GM12878 (cell line): ENCODE results near the gene VIL1. TPM values are rescaled to one million over a fixed set of nuclear protein-coding genes. Genes with fewer than 3 reads are reported as not detected.

Source experiments
- ATAC-seq: fragments of 200-7000 bp; cut with Tn5 transposase; 3 replicates; pipeline ENCODE4 v1.9.1; 2020; ENCODE audit warnings: mild to moderate bottlenecking, moderate library complexity
- BruUV-seq: library from RNA; stranded (reverse); fragments of 400-500 nt; replicated peaks from 2 replicates; lab custom pipeline; 2021; lab: Mats Ljungman, UMichigan
- CTCF ChIA-PET: fragments of 300-600 bp; sonication (Branson Sonifier 250); formaldehyde crosslinking; extraction: SDS; loops from one replicate; lab custom pipeline; 2021; ENCODE audit warnings: inconsistent platforms; lab: Yijun Ruan, JAX
- POLR2A ChIA-PET: fragments of 350-600 bp; formaldehyde crosslinking; extraction: SDS; loops from one replicate; lab custom pipeline; 2021; ENCODE audit warnings: inconsistent platforms; lab: Charles Lee
- RAD21 ChIA-PET: fragments of 300-600 bp; sonication (Branson Sonifier 250); formaldehyde crosslinking; loops from one replicate; lab custom pipeline; 2023; ENCODE audit warnings: antibody characterized with exemption; ENCODE audit not compliant: unreplicated experiment; lab: Charles Lee
- SMC1A ChIA-PET: fragments of 300-600 bp; sonication (Branson Sonifier 250); formaldehyde crosslinking; loops from one replicate; lab custom pipeline; 2023; ENCODE audit not compliant: unreplicated experiment, uncharacterized antibody; lab: Charles Lee
- DNase-seq: peaks from one replicate; pipeline ENCODE4 v3.0.0-alpha.2; 2011; ENCODE audit warnings: low read depth, low spot score
- FAIRE-seq: peaks from 3 replicates; lab custom pipeline; 2011; peaks lifted over from hg19 to GRCh38; lab: Jason Lieb, UNC
- H2AFZ ChIP-seq: 2 replicates; pipeline ENCODE4 v1.6.0; 2011; ENCODE audit warnings: low read depth, low read length, control low read depth; ENCODE audit not compliant: control insufficient read depth
- H3K27ac ChIP-seq: 2 replicates; pipeline ENCODE4 v1.5.1; 2011; ENCODE audit warnings: control low read depth; ENCODE audit not compliant: control insufficient read depth, insufficient read depth
- H3K27me3 ChIP-seq, 2 experiments: replicated peaks in 1 of 2; 2 replicates each; pipeline versions ENCODE4 v1.6.0 to v1.6.1; 2011; ENCODE audit warnings: low read length in 1 of 2; ENCODE audit not compliant: control insufficient read depth in 2 of 2, insufficient read depth in 2 of 2
- H3K36me3 ChIP-seq, 2 experiments: 2 replicates each; pipeline ENCODE4 v1.5.1; 2011; ENCODE audit warnings: low read length in 1 of 2; ENCODE audit not compliant: control insufficient read depth in 2 of 2, insufficient read depth in 2 of 2
- H3K4me1 ChIP-seq: 2 replicates; pipeline ENCODE4 v1.6.1; 2011; ENCODE audit warnings: mild to moderate bottlenecking, low read length, moderate library complexity, mixed read lengths; ENCODE audit not compliant: control insufficient read depth, insufficient read depth
- H3K4me2 ChIP-seq: 2 replicates; pipeline ENCODE4 v1.6.0; 2011; ENCODE audit warnings: control low read depth; ENCODE audit not compliant: control insufficient read depth, insufficient read depth
- H3K4me3 ChIP-seq: fragments of 200-600 bp; sonication (generic); 2 replicates; pipeline ENCODE4 v1.5.1; 2016
- H3K79me2 ChIP-seq: 2 replicates; pipeline ENCODE4 v1.6.0; 2011; ENCODE audit warnings: low read length; ENCODE audit not compliant: control insufficient read depth, insufficient read depth
- H3K9ac ChIP-seq: 2 replicates; pipeline ENCODE4 v1.8.0; 2011; ENCODE audit warnings: low read length, control low read depth, mixed read lengths; ENCODE audit not compliant: control insufficient read depth, insufficient read depth
- H3K9me3 ChIP-seq: replicated peaks from 3 replicates; pipeline ENCODE4 v1.5.1; 2011; ENCODE audit warnings: mild to moderate bottlenecking, low read length; ENCODE audit not compliant: control insufficient read depth, insufficient read depth
- H4K20me1 ChIP-seq: 2 replicates; pipeline ENCODE4 v1.6.0; 2011; ENCODE audit not compliant: control insufficient read depth, insufficient read depth
- BCLAF1 ChIP-seq: fragments of 450-650 bp; IDR thresholded peaks from 2 replicates; pipeline ENCODE4 v1.6.1; 2017; ENCODE audit warnings: antibody characterized with exemption, mild to moderate bottlenecking, moderate library complexity
- BHLHE40 ChIP-seq, 2 experiments: fragments of 450-650 bp in 1 of 2; IDR thresholded peaks; 2 replicates each; pipeline ENCODE4 v1.6.1; 2011 to 2017; ENCODE audit warnings: low read depth in 2 of 2, borderline replicate concordance in 1 of 2, improper control_type of control experiment in 1 of 2, low read length in 1 of 2, mild to moderate bottlenecking in 1 of 2
- ETV6 ChIP-seq, 2 experiments: fragments of 450-650 bp in 1 of 2; IDR thresholded peaks in 1 of 2; conservative IDR thresholded peaks in 1 of 2; 2 replicates each; pipeline ENCODE4 v1.6.1; 2014; ENCODE audit warnings: antibody characterized with exemption in 1 of 2, borderline replicate concordance in 1 of 2, low read depth in 1 of 2, mild to moderate bottlenecking in 1 of 2, moderate library complexity in 1 of 2
- GABPA ChIP-seq: IDR thresholded peaks from 2 replicates; pipeline ENCODE4 v1.6.1; 2014; ENCODE audit warnings: antibody characterized with exemption, low read depth, mild to moderate bottlenecking, inconsistent platforms
- HSF1 ChIP-seq: fragments of 150-350 bp; IDR thresholded peaks from 2 replicates; pipeline ENCODE4 v1.6.1; 2014; ENCODE audit warnings: mild to moderate bottlenecking, low read depth, low read length
- MLLT1 ChIP-seq: fragments of 450-650 bp; IDR thresholded peaks from 2 replicates; pipeline ENCODE4 v1.6.1; 2016; ENCODE audit warnings: mild to moderate bottlenecking
- SMARCA5 ChIP-seq: fragments of 450-650 bp; IDR thresholded peaks from 2 replicates; pipeline ENCODE4 v1.6.1; 2017; ENCODE audit warnings: mild to moderate bottlenecking
- ZBTB11 ChIP-seq: fragments of 450-650 bp; formaldehyde crosslinking; IDR thresholded peaks from 2 replicates; pipeline ENCODE4 v1.5.0; 2022; ENCODE audit warnings: mild to moderate bottlenecking, missing genetic modification characterization
- ZNF207 ChIP-seq: fragments of 450-650 bp; IDR thresholded peaks from 2 replicates; pipeline ENCODE4 v1.6.1; 2014; ENCODE audit warnings: antibody characterized with exemption, mild to moderate bottlenecking, borderline replicate concordance
- WGBS: methylation state at CpG from one replicate; pipeline ENCODE4 v1.1.6; 2016; ENCODE audit warnings: low lambda C conversion rate; ENCODE audit not compliant: insufficient replicate concordance, insufficient coverage; ENCODE audit errors: missing lambda C conversion rate; 5-methylcytosine and 5-hydroxymethylcytosine counted together
- in situ Hi-C: fragments of 300-500 bp; cut with MboI; formaldehyde crosslinking; loops from 9 replicates; pipeline ENCODE4 v1.14.3; 2018; ENCODE audit warnings: mixed read lengths
- intact Hi-C: fragments of 100-400 bp; cut with micrococcal nuclease; formaldehyde crosslinking; loops from one replicate; pipeline ENCODE4 v1.14.2; 2022; ENCODE audit not compliant: unreplicated experiment
- polyA plus RNA-seq, 11 experiments: library from polyadenylated mRNA; depleted of rRNA in 4 of 11; unstranded in 6 of 11; stranded (reverse) in 5 of 11; fragments of >200 nt; fragmentation: Nextera tagmentation in 4 of 11; fragmentation: Illumina TruSeq in 1 of 11; extraction: Ambion mirVana in 4 of 11; extraction: Trizol in 1 of 11; gene quantifications; 1 replicate in 1 of 11; 2 replicates in 10 of 11; pipeline versions ENCODE4 v1.2.1 to v1.2.3, GENCODE V29; 2011 to 2016; ENCODE audit warnings: inconsistent platforms in 2 of 11, missing spikeins in 2 of 11, low read depth in 1 of 11
- total RNA-seq, 4 experiments: library from RNA; depleted of rRNA in 3 of 4; stranded (reverse); fragments of >200 nt in 3 of 4; fragmentation: Illumina TruSeq in 1 of 4; extraction: Trizol in 1 of 4; gene quantifications; 2 replicates each; pipeline versions ENCODE4 v1.2.1 to v1.2.3, GENCODE V29; 2013 to 2021

The VIL1 gene
- total and polyA plus RNA-seq, 10 of the 15 experiments (the other 5 are each of a cell fraction or from before 2014, with no cell fraction given): 0.03 to 1.9 (median 0.33) TPM

GRCh38 chr2:218407717-218408116 lies 11.2 kb upstream of the VIL1 start (continued):
- TF ChIP-seq BCLAF1 (no peak), BHLHE40 (IDR thresholded peaks at IDR 0.05; ENCODE audit: borderline replicate concordance in 1 of 2, low read depth in 2 of 2, low read length in 1 of 2) (no peak), ZBTB11 (CRISPR knock-in tag) (no peak)

- FAIRE-seq (no peak), ATAC-seq (no peak), DNase-seq (no peak)
- 54% methylated on average over 5 of the region's 5 CpGs for WGBS
- no peak overlapping the region for H3K27ac ChIP-seq
- no peaks in the 10 kb centered on the region for H3K79me2 ChIP-seq
- H4K20me1 ChIP-seq: no peaks in the 10 kb centered on the region
- H3K9ac ChIP-seq: no peak overlapping the region
- ChIA-PET SMC1A (interaction anchor here (1.6 kb wide), 1 partner anchor 11 kb away, joined by 4 read pairs; no protein-coding TSS in a partner anchor), RAD21 (no interaction called here), CTCF (interaction anchor here (1.2 kb wide), 1 partner anchor 12 kb away, joined by 3 read pairs; no protein-coding TSS in a partner anchor), POLR2A (interaction anchor here (0.7 kb wide), 1 partner anchor 153 kb away, joined by 3 read pairs; no protein-coding TSS in a partner anchor)
- H3K4me1 ChIP-seq: no peaks in the 10 kb centered on the region
- H3K4me2 ChIP-seq: no peak overlapping the region
- no peaks in the 10 kb centered on the region for H3K9me3 ChIP-seq
- intact Hi-C loops: no loop called here
- in situ Hi-C loops: no loop called here
- no peaks in the 10 kb centered on the region for H3K36me3 ChIP-seq
- H3K27me3 ChIP-seq: no peaks in the 10 kb centered on the region
- no peak overlapping the region for H3K4me3 ChIP-seq
- no TSS peak for BruUV-seq
- no peak overlapping the region for H2AFZ ChIP-seq
- TF ChIP-seq GABPA (no peak), ETV6 (conservative IDR thresholded peaks at IDR 0.05 in 1 of 2, IDR thresholded peaks at IDR 0.05 in 1 of 2; ENCODE audit: borderline replicate concordance in 1 of 2, low read depth in 1 of 2) (no peak), SMARCA5 (no peak), ZNF207 (no peak), HSF1 (no peak), MLLT1 (no peak)
Observed at GRCh38 chr2:218418321-218418716, 604 bp upstream of the VIL1 start.
